ENCODE data around the gene OR2T33. TPM values are rescaled to one million over a fixed set of nuclear protein-coding genes. Genes with fewer than 3 reads are reported as not detected.
A peak's percentile ranks its signal among the peaks of the same experiment; 100 is the strongest.
"Not testable (repeated sequence)": the region's sequence is repeated elsewhere in the genome, so short reads cannot be mapped to it uniquely, and the experiment has no call there.

The OR2T33 gene
- total RNA-seq, 1 experiment from 2014 or later = not detected

GRCh38 chr1:248268178-248268577, 9.6 kb downstream of the OR2T33 start (continued):
- TF ChIP-seq, protein P1, sequence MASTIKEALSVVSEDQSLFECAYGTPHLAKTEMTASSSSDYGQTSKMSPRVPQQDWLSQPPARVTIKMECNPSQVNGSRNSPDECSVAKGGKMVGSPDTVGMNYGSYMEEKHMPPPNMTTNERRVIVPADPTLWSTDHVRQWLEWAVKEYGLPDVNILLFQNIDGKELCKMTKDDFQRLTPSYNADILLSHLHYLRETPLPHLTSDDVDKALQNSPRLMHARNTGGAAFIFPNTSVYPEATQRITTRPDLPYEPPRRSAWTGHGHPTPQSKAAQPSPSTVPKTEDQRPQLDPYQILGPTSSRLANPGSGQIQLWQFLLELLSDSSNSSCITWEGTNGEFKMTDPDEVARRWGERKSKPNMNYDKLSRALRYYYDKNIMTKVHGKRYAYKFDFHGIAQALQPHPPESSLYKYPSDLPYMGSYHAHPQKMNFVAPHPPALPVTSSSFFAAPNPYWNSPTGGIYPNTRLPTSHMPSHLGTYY (CRISPR knock-in tag; IDR thresholded peaks at IDR 0.05) = no peak
- TF ChIP-seq ZNF317 (CRISPR knock-in tag; IDR thresholded peaks at IDR 0.05; ENCODE audit: borderline replicate concordance, low read depth) = no peak
- no peak for TF ChIP-seq MLX (CRISPR knock-in tag; IDR thresholded peaks at IDR 0.05)

GRCh38 chr1:248259309-248259708, 18.5 kb downstream of the OR2T33 start:
- CTCF ChIA-PET = not testable (repeated sequence)

DNA sequence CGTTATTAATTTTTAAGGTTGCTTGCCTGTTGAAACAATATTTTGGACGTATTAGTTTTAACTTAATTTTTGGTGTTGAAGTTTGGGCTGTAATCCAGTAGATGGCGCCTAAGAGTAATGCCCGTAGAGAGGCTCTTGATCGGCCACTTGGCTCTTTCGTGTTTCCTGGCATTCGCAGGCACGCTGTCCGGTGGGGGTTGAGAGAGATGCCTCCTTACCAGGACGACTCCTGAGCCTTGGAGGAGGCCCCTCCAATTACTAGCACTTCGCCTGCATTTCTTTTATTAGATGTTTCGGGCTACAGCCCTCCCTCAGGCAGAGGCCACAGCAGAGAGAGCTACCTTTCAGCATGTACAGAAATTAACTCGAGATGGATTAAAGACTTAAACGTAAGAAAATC, 34.6 kb downstream of the OR2T33 start:
- H3K4me1 Mint-ChIP-seq = no peaks in the 10 kb centered on the region
- no peak overlapping the region for H3K4me3 Mint-ChIP-seq
- ChIA-PET POLR2A (no interaction called here), CTCF (no interaction called here)
- peaks cover 74% of the 10 kb centered on the region for H3K9me3 Mint-ChIP-seq
- no peak for DNase-seq (ENCODE audit: low spot score)
- H3K27me3 Mint-ChIP-seq (ENCODE audit: low read depth) = peaks cover 2% of the 10 kb centered on the region; the same call in 1 of the 2 replicates
- ATAC-seq = peak; percentile 79
- TF ChIP-seq, protein P2, sequence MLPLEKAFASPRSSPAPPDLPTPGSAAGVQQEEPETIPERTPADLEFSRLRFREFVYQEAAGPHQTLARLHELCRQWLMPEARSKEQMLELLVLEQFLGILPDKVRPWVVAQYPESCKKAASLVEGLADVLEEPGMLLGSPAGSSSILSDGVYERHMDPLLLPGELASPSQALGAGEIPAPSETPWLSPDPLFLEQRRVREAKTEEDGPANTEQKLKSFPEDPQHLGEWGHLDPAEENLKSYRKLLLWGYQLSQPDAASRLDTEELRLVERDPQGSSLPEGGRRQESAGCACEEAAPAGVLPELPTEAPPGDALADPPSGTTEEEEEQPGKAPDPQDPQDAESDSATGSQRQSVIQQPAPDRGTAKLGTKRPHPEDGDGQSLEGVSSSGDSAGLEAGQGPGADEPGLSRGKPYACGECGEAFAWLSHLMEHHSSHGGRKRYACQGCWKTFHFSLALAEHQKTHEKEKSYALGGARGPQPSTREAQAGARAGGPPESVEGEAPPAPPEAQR (CRISPR knock-in tag; IDR thresholded peaks at IDR 0.05) = no peak
- TF ChIP-seq, protein P3, sequence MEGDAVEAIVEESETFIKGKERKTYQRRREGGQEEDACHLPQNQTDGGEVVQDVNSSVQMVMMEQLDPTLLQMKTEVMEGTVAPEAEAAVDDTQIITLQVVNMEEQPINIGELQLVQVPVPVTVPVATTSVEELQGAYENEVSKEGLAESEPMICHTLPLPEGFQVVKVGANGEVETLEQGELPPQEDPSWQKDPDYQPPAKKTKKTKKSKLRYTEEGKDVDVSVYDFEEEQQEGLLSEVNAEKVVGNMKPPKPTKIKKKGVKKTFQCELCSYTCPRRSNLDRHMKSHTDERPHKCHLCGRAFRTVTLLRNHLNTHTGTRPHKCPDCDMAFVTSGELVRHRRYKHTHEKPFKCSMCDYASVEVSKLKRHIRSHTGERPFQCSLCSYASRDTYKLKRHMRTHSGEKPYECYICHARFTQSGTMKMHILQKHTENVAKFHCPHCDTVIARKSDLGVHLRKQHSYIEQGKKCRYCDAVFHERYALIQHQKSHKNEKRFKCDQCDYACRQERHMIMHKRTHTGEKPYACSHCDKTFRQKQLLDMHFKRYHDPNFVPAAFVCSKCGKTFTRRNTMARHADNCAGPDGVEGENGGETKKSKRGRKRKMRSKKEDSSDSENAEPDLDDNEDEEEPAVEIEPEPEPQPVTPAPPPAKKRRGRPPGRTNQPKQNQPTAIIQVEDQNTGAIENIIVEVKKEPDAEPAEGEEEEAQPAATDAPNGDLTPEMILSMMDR (IDR thresholded peaks at IDR 0.05) = peak; percentile 37; the same call in 1 of the 2 replicates
- TF ChIP-seq, protein P1 (CRISPR knock-in tag; IDR thresholded peaks at IDR 0.05) = no peak
- no peak overlapping the region for H3K27ac Mint-ChIP-seq
- peaks cover 59% of the 10 kb centered on the region for H3K36me3 Mint-ChIP-seq

More at GRCh38 chr1:248259309-248259708, 18.5 kb downstream of the OR2T33 start:
- H3K27ac Mint-ChIP-seq; POLR2A ChIA-PET; H3K27me3 Mint-ChIP-seq (ENCODE audit: low read depth); ATAC-seq; H3K4me3 Mint-ChIP-seq; DNase-seq (ENCODE audit: low spot score); H3K4me1 Mint-ChIP-seq: not testable (repeated sequence)
- H3K9me3 Mint-ChIP-seq = peaks cover 62% of the 10 kb centered on the region
- peaks cover 49% of the 10 kb centered on the region for H3K36me3 Mint-ChIP-seq

GRCh38 chr1:248239478-248239877, 38.3 kb downstream of the OR2T33 start:
- POLR2A ChIA-PET = no interaction called here
- Mint-ChIP-seq H3K4me3 (no peak overlapping the region), H3K27me3 (ENCODE audit: low read depth) (peaks cover 4% of the 10 kb centered on the region), H3K36me3 (peaks cover 65% of the 10 kb centered on the region), H3K27ac (no peak overlapping the region), H3K9me3 (peaks cover 78% of the 10 kb centered on the region), H3K4me1 (no peaks in the 10 kb centered on the region)
- CTCF ChIA-PET = no interaction called here
- no peak for DNase-seq (ENCODE audit: low spot score)
- TF ChIP-seq, protein P4, sequence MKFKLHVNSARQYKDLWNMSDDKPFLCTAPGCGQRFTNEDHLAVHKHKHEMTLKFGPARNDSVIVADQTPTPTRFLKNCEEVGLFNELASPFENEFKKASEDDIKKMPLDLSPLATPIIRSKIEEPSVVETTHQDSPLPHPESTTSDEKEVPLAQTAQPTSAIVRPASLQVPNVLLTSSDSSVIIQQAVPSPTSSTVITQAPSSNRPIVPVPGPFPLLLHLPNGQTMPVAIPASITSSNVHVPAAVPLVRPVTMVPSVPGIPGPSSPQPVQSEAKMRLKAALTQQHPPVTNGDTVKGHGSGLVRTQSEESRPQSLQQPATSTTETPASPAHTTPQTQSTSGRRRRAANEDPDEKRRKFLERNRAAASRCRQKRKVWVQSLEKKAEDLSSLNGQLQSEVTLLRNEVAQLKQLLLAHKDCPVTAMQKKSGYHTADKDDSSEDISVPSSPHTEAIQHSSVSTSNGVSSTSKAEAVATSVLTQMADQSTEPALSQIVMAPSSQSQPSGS (CRISPR knock-in tag; IDR thresholded peaks at IDR 0.05; ENCODE audit: borderline replicate concordance, low read depth) = no peak
- TF ChIP-seq NFE2L1 (CRISPR knock-in tag; IDR thresholded peaks at IDR 0.05) = no peak
- no peak for ATAC-seq

GRCh38 chr1:248231117-248231516, 46.7 kb downstream of the OR2T33 start, which contains the start of gene OR2M4:
TSS of gene OR2M4 (plus strand) at chr1:248231417. CDS start at chr1:248238929, 7,512 bp downstream.
- Mint-ChIP-seq H3K27me3 (ENCODE audit: low read depth) (peaks cover 10% of the 10 kb centered on the region), H3K9me3 (peaks cover 80% of the 10 kb centered on the region), H3K4me1 (no peaks in the 10 kb centered on the region), H3K4me3 (no peak within 1 kb of the TSS), H3K36me3 (peaks cover 76% of the 10 kb centered on the region), H3K27ac (no peak within 1 kb of the TSS)
- ChIA-PET CTCF (no interaction called here), POLR2A (no interaction called here)
- TF ChIP-seq ATF1 (CRISPR knock-in tag; IDR thresholded peaks at IDR 0.05) = no peak
- no peak for TF ChIP-seq ZNF423 (CRISPR knock-in tag; IDR thresholded peaks at IDR 0.05)
- TF ChIP-seq ESRRA (CRISPR knock-in tag; IDR thresholded peaks at IDR 0.05; ENCODE audit: borderline replicate concordance) = no peak
- TF ChIP-seq FOXK1 (CRISPR knock-in tag; IDR thresholded peaks at IDR 0.05) = no peak
- TF ChIP-seq TEAD1 (CRISPR knock-in tag; IDR thresholded peaks at IDR 0.05) = no peak
- TF ChIP-seq JUN (CRISPR knock-in tag; IDR thresholded peaks at IDR 0.05) = no peak
- no peak for TF ChIP-seq IRF1 (CRISPR knock-in tag; IDR thresholded peaks at IDR 0.05)
- TF ChIP-seq ATF3 (CRISPR knock-in tag; conservative IDR thresholded peaks at IDR 0.05) = no peak
- no peak for TF ChIP-seq TP53 (CRISPR knock-in tag; IDR thresholded peaks at IDR 0.05)
- no peak for TF ChIP-seq ZNF396 (CRISPR knock-in tag; IDR thresholded peaks at IDR 0.05; ENCODE audit: borderline replicate concordance)
- no peak for TF ChIP-seq ZBTB21 (CRISPR knock-in tag; IDR thresholded peaks at IDR 0.05; ENCODE audit: borderline replicate concordance)
- DNase-seq (ENCODE audit: low spot score) (no peak), ATAC-seq (no peak)
